GM12872 (cell line): ENCODE results near the gene HRH4.

Experiments used
- CTCF ChIP-seq: IDR thresholded peaks from 3 replicates; pipeline ENCODE4 v1.5.1; 2011; ENCODE audit warnings: low read depth, mild to moderate bottlenecking, low read length, moderate library complexity; ENCODE audit not compliant: insufficient read depth

HRH4 gene

GRCh38 chr18:24465486-24465885, 5.0 kb downstream of the HRH4 start:
- TF ChIP-seq CTCF: no peak

DNA sequence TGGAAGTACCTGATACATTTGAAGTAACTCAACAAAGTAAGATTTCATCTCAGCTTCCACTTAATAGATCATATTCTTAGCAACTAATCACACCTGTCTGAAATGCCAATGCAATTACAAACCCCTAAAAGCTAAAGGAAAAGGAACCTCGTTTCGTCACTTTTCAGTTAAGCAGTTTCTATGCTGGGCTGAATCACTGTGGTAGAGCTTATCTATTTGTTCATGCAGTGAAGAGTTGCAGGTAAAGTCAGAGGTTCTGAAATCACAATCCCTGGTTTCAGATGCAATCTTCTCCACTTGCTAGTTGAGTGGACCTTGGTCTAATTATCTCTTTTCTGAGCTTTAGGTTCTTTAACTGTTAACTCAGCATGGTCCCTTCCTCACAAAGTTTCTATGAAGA, 6.3 kb downstream of the HRH4 start:
- TF ChIP-seq CTCF: no peak

- no peak for TF ChIP-seq CTCF
Observed at GRCh38 chr18:24470022-24470618, 9.7 kb downstream of the HRH4 start.

DNA sequence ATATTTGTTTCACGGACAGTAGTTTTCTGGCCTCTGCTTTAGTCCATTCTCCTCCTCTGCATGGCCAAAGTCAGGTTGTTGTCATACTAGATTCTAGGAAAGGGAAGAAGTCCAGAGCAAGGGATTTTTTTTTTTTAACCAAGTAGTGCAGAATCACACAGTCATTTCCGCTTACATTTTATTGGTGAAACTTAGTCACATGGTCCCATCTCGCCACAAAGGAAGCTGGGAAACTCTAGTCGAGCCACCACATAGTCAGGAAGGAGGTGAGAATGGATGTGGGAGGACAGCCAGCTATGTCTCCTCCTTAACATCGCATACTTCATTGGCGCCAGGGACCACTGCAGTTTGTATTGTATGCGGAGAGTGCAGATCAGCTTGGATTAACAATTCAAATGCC, 10.4 kb downstream of the HRH4 start:
- no peak for TF ChIP-seq CTCF

DNA sequence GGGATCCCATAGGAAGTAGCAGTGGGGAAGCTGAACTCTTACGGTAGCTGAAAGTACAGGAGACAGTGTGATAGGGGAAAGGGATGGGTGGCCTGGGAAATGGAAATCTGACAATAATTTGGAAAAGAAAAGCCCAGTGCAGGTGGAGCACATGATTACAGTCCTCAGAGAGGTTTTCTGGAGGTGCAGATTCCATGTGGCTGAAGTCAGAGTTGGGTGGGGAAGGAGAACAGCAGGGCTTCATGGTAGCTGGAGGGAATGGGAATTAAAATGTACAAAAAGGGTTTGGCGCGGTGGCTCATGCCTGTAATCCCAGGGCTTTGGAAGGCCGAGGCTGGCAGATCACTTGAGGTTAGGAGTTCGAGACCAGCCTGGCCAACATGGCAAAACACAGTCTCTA, 12.2 kb downstream of the HRH4 start:
- no peak for TF ChIP-seq CTCF

DNA sequence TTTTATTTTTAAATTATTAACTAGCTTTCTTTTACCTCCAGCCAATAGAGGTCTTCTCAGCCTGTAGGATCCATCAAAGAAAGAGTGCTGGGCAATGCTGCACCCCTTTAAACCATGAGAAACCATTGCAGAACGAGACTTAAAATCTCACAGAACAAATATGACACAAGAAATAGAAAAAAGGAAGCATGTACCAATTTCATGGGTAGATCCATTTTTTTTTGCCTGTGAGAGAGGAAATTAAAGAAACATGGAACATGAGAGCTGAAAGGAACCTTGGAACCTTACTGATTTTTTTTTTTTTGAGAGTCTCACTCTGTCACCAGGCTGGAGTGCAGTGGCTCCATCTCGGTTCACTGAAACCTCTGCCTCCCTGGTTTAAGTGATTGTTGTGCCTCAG, 14.0 kb downstream of the HRH4 start:
- no peak for TF ChIP-seq CTCF

DNA sequence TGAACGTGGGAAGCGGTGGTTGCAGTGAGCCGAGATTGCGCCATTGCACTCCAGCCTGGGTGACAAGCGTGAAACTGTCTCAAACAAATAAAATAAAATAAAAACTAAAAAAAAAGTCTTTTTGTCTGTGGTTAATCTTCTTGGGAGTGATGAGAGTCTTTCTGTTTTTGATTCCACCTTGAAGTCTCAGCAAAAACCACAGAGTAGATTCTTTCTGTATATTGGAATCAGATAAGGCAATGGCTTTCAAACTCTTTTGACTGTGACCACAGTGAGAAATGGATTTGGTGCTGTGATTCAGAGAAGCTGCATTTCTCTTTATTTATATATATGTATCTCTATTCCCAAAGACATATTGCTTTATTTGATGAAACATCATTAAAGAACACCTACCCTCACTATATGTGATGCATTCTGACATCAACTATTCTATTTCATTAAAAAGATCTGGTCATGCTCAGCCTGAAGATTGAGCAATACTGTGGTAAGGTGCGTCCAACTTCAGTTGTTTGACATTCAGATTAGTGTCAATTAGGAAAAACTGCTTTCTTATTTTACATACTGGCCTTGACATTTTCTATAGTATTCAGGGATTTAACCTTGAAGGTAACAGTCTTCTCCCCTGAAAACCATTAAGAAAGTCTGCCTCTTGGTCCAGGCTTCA, 15.6 kb downstream of the HRH4 start:
- no peak for TF ChIP-seq CTCF
